ENCODE results near the gene FAM222B.

DNA sequence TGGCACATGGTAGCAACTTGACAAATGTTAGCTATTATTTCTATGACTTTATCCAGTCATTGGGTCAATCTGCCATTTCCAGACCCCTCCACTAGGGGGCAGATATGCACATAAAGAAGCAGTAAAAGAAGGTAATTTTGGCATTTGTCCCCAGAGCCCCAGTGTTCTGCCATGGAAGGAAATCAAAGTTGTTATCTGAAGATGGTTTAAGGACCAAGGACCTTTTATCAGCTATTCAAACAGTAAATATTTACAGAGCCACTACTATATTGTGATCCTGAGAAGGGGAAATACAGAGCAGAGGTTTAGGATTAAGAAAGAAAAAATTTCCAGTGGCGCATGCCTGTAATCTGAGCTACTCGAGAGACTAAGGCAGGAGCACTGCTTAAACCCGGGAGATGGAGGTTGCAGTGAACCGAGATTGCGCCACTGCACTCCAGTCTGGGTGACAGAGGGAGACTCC is 78.8 kb downstream of the FAM222B start:
- TF ChIP-seq ZFX (IDR thresholded peaks at IDR 0.05; ENCODE audit: borderline replicate concordance): no peak
- TF ChIP-seq, protein P1, sequence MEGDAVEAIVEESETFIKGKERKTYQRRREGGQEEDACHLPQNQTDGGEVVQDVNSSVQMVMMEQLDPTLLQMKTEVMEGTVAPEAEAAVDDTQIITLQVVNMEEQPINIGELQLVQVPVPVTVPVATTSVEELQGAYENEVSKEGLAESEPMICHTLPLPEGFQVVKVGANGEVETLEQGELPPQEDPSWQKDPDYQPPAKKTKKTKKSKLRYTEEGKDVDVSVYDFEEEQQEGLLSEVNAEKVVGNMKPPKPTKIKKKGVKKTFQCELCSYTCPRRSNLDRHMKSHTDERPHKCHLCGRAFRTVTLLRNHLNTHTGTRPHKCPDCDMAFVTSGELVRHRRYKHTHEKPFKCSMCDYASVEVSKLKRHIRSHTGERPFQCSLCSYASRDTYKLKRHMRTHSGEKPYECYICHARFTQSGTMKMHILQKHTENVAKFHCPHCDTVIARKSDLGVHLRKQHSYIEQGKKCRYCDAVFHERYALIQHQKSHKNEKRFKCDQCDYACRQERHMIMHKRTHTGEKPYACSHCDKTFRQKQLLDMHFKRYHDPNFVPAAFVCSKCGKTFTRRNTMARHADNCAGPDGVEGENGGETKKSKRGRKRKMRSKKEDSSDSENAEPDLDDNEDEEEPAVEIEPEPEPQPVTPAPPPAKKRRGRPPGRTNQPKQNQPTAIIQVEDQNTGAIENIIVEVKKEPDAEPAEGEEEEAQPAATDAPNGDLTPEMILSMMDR (IDR thresholded peaks at IDR 0.05): peak; percentile 91
